BJ (cell line): Measurements from ENCODE around the gene WBP11. TPM values are rescaled to one million over a fixed set of nuclear protein-coding genes. Genes with fewer than 3 reads are reported as not detected.

ENCODE experiments used
- CTCF ChIA-PET: fragments of 350-600 bp; formaldehyde crosslinking; extraction: SDS; loops from one replicate; lab custom pipeline; 2021; ENCODE audit warnings: antibody characterized with exemption, inconsistent platforms; lab: Yijun Ruan, JAX
- POLR2A ChIA-PET: fragments of 300-600 bp; sonication (Branson Sonifier 250); formaldehyde crosslinking; extraction: SDS; loops from one replicate; lab custom pipeline; 2021; ENCODE audit warnings: antibody characterized with exemption; lab: Charles Lee
- DNase-seq: peaks from one replicate; pipeline ENCODE4 v3.0.0-alpha.2; 2011; ENCODE audit warnings: low read depth
- H3K27me3 ChIP-seq: 2 replicates; pipeline ENCODE4 v1.6.0; 2011; ENCODE audit warnings: low read length; ENCODE audit not compliant: control insufficient read depth, insufficient read depth
- H3K36me3 ChIP-seq: 2 replicates; pipeline ENCODE4 v1.5.1; 2011; ENCODE audit warnings: low read length; ENCODE audit not compliant: control insufficient read depth, insufficient read depth
- H3K4me3 ChIP-seq: 2 replicates; pipeline ENCODE4 v1.5.1; 2011; ENCODE audit warnings: low read depth, mild to moderate bottlenecking, control low read depth, low read length
- polyA plus RNA-seq: library from polyadenylated mRNA; depleted of rRNA; stranded (reverse); fragments of >200 nt; gene quantifications from 2 replicates; pipeline ENCODE4 v1.2.3, GENCODE V29; 2011
- TF ChIP-seq, protein P1 (sequence below): IDR thresholded peaks from 2 replicates; pipeline ENCODE4 v1.5.1; 2011; ENCODE audit warnings: low read depth, mild to moderate bottlenecking, control low read depth, inconsistent platforms, low read length, moderate library complexity; ENCODE audit not compliant: insufficient read depth

Gene WBP11
- polyA plus RNA-seq, 1 experiment = 12.8 TPM

GRCh38 chr12:14834509-14834908 lies 31.2 kb upstream of the WBP11 start:
- ChIA-PET POLR2A (no interaction called here), CTCF (interaction anchor here (1.1 to 1.3 kb wide), 2 partner anchors 23 to 32 kb away, joined by 3 read pairs; no protein-coding TSS in a partner anchor)
- TF ChIP-seq, protein P1, sequence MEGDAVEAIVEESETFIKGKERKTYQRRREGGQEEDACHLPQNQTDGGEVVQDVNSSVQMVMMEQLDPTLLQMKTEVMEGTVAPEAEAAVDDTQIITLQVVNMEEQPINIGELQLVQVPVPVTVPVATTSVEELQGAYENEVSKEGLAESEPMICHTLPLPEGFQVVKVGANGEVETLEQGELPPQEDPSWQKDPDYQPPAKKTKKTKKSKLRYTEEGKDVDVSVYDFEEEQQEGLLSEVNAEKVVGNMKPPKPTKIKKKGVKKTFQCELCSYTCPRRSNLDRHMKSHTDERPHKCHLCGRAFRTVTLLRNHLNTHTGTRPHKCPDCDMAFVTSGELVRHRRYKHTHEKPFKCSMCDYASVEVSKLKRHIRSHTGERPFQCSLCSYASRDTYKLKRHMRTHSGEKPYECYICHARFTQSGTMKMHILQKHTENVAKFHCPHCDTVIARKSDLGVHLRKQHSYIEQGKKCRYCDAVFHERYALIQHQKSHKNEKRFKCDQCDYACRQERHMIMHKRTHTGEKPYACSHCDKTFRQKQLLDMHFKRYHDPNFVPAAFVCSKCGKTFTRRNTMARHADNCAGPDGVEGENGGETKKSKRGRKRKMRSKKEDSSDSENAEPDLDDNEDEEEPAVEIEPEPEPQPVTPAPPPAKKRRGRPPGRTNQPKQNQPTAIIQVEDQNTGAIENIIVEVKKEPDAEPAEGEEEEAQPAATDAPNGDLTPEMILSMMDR = no peak
- H3K36me3 ChIP-seq = no peaks in the 10 kb centered on the region
- DNase-seq = no peak
- H3K4me3 ChIP-seq = no peak overlapping the region
- no peaks in the 10 kb centered on the region for H3K27me3 ChIP-seq

DNA sequence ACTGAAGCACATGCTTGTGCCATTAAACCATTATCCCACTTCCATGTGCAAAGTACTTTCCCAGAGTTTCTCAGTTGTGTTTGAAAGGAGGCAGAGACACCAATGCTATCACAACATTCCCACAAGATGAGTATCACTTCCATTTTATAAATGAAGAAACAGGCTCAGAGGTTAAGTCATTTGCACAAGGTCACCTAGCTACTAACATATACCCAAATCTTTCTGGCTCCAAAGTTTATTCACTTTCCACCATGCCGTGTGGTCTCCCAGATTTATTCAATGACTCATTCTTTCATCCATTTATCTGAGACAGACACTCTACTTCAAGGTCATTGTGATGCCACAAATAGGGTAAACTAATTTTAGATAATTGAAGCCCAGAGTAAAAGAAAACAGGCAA lies 30.7 kb upstream of the WBP11 start:
- TF ChIP-seq, protein P1 = no peak
- ChIA-PET POLR2A (no interaction called here), CTCF (interaction anchor here (1.1 to 1.3 kb wide), 2 partner anchors 23 to 32 kb away, joined by 3 read pairs; no protein-coding TSS in a partner anchor)
- H3K4me3 ChIP-seq = no peak overlapping the region
- DNase-seq = no peak
- no peaks in the 10 kb centered on the region for H3K36me3 ChIP-seq
- H3K27me3 ChIP-seq = no peaks in the 10 kb centered on the region

DNA sequence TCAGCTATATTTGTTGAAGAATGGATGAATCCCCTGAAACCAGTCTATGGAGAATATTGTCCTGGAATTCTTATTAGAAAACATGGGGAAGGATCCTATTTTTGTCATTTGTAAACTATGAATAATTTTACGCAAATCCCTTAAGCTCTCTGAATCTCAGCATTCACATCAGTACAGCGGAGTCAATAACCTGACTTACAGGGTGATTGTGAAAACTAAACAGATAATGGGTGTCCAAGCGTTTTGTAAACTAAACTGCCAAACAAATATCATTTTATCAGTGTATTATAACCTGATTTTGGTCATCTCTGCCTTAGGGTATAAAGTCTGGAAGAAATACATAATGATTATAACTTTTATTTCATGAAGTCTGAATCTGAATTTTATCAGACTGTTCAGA lies 30.1 kb upstream of the WBP11 start:
- ChIA-PET CTCF (interaction anchor here (1.2 to 2.3 kb wide), 2 partner anchors 22 to 63 kb away, joined by 4 to 7 read pairs; no protein-coding TSS in a partner anchor), POLR2A (no interaction called here)
- Histone ChIP-seq H3K36me3 (no peaks in the 10 kb centered on the region), H3K27me3 (no peaks in the 10 kb centered on the region), H3K4me3 (no peak overlapping the region)
- TF ChIP-seq, protein P1 = no peak
- no peak for DNase-seq

DNA sequence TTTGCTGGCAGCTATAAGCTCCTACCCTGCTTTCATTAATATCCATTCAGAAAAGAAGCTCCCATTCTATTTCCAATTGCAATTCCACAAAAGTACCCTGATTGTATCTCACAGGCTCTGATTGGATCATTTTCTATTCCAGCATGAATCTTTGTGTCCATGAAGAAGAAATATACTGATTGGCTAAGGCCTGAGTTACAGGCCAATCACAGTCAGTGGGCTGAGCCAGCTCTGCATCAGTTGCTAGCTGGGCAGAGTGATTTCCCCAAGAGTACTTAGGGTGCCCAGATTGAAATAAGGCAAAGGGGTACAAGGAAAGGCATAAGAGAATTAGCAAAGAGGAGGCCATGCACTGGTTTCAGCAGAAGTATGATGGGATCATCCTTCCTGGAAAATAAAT lies 25.6 kb upstream of the WBP11 start:
- POLR2A ChIA-PET = no interaction called here
- TF ChIP-seq, protein P1 = no peak

DNA sequence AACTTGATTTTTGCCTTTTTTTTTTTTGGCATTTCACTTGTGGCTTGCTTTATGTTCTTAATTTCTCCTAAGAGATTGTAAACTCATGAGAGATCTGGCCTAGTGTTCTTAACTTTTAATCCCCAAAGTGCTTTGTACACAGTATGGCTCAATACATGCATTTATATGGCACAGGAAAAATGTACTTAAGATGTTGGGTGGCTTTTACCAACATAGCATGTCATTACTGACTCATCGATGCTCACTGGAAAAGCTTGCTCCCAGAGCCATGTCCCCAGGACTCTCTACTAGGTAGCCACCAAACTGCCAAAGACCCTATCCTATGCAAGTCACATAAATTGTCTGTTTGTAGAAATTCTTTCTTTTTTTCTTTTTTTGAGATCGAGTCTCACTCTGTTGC lies 23.8 kb upstream of the WBP11 start:
- no peaks in the 10 kb centered on the region for H3K27me3 ChIP-seq
- TF ChIP-seq, protein P1 = no peak
- POLR2A ChIA-PET = no interaction called here
- H3K4me3 ChIP-seq = no peak overlapping the region
- DNase-seq = no peak
- CTCF ChIA-PET = interaction anchor here (2.2 kb wide), 1 partner anchor 16 kb away, joined by 8 read pairs; no protein-coding TSS in a partner anchor
- no peaks in the 10 kb centered on the region for H3K36me3 ChIP-seq

More for the DNA sequence above, 25.6 kb upstream of the WBP11 start:
- no peaks in the 10 kb centered on the region for H3K27me3 ChIP-seq
- no peak for DNase-seq
- no peak overlapping the region for H3K4me3 ChIP-seq
- CTCF ChIA-PET = interaction anchor here (1.4 kb wide), 1 partner anchor 17 kb away, joined by 5 read pairs; no protein-coding TSS in a partner anchor
- no peaks in the 10 kb centered on the region for H3K36me3 ChIP-seq
